IPS-NIHi11 (cell line): ENCODE results near the gene SLC2A4RG.

Experiments used
- DNase-seq: peaks from one replicate; pipeline ENCODE4 v3.0.0; 2012; ENCODE audit warnings: mixed read lengths, low spot score

SLC2A4RG gene

DNA sequence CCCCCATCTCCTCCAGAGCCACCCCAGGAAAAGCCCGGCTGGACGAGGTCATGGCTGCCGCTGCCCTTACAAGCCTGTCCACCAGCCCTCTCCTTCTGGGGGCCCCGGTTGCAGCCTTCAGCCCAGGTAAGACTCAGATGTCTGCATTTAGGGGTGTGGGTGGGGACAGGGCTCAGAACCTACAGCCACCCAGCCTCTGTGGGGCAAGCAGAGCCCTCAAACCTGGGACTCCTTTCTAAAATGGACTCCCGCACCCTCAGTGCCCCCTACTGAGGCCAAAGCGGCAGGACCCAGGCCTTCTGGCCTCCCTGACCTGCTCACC is 1.7 kb downstream of the SLC2A4RG start:
- no peak for DNase-seq

DNA sequence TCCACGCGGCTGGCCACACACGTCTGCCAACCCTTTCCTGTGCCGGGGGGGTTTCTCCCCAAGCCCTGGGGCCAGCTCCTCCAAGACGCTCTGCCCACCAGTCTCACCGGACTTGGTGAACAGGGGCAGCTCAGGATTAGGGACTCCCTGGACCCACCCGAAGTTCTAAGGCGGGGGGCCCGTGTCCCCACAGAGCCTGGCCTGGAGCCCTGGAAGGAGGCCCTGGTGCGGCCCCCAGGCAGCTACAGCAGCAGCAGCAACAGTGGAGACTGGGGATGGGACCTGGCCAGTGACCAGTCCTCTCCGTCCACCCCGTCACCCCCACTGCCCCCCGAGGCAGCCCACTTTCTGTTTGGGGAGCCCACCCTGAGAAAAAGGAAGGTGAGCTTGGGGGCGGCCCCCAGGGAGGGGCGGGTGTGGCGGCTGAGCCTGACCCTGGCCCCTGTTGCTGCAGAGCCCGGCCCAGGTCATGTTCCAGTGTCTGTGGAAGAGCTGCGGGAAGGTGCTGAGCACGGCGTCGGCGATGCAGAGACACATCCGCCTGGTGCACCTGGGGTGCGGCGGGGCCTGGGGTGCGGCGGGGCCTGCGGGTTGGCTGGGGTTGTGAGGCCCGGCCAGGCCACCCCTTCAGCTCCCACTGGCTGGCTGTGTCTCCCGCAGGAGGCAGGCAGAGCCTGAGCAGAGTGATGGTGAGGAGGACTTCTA is 2.3 kb downstream of the SLC2A4RG start:
- no peak for DNase-seq

DNA sequence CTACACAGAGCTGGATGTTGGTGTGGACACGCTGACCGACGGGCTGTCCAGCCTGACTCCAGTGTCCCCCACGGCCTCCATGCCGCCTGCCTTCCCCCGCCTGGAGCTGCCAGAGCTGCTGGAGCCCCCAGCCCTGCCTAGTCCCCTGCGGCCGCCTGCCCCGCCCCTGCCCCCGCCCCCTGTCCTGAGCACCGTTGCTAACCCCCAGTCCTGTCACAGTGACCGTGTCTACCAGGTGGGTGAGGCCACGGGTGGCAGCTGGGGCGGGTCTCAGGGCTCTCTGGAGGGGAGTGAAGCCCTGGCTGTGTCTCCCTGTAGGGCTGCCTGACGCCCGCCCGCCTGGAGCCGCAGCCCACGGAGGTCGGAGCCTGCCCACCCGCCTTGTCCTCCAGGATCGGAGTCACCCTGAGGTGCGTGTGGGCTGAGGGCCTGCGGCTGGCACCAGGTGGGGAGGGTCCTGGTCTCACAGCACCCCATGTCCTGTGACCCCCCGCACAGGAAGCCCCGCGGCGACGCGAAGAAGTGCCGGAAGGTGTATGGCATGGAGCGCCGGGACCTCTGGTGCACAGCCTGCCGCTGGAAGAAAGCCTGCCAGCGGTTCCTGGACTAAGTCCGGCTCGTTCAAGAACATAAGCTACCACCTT is 2.9 kb downstream of the SLC2A4RG start:
- no peak for DNase-seq

GRCh38 chr20:63743210-63743970 is 3.8 kb downstream of the SLC2A4RG start:
- DNase-seq = no peak

DNA sequence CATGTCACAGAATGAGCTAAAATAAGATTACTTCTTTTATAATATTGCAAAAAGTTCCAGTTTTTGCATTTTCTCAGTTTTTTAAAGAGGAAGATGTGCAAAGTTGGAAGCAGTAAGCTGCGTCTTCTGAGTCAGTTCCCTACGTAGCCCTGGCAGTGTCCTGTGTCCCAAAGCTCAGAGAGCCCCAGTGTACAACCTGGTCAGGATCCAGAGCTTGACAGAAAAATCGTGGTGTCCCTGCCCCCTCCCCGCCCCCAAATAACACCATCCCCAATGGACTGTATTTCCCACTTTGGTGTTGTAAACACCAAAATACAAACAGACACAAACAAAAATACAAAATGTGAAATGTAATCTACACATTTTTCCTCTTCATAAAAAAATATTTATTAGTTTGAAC is 4.6 kb downstream of the SLC2A4RG start:
- DNase-seq = no peak

DNA sequence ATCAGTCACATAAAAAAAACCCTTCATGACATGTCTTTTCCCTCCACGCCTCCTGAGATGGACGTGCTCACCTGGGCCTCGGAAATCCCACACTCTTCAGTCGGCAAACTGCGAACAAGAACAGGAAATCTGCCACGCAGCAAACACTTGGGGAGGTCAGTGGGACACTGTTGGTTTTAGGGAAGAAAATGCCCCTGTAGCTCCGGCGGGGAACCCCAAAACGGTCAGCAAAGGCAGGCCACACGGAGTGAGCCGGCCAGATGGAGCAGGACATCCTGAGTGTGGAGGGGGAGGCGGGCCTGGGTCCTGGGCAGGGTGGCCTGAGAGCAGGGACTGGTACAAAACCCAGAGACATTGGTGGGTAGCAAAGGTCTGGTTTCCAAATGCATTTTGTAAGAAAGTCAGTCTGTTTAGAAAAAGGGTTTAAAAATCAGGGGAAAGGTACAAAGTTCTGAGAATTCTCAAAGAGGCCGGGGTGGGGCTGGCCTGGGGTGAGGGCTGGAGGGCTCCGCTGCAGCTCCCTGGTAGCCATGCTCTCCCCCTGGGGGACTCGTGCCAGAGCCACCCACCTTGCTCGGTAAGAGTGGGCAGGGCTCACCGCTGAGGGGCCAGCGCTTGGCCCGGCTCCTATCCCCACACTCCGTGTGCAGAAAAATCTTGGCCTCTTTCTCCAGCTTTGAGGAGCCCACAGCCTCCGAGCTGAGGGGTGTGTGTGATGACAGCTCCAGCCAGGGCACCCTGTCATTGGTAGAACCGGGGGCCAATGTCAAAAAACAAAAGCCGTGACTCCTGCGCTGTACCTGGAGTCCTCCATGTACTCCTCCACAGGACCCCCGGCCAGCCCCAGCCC is 5.2 kb downstream of the SLC2A4RG start:
- DNase-seq = no peak

DNA sequence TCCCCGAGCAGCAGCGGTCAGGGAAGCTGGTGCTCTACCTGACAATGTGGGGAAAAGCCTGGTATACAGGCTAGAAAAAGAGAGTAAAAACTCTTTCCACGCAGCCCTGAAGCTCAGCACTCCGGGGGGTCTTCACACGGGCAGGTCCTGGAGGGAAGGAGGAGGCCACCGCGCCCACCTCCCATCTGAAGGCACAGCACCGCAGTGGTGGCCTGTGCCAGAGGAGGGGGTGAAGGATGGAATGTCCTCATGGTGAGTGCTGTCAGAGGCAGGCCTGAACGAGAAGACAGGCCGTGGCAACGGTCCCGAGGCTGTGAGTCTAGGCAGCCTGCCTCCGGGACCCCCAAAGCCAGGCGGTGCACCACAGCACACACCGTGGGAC is 5.8 kb downstream of the SLC2A4RG start:
- no peak for DNase-seq

GRCh38 chr20:63745961-63746731 is 6.6 kb downstream of the SLC2A4RG start:
- no peak for DNase-seq

- no peak for DNase-seq
Measured at GRCh38 chr20:63746751-63747315, 7.3 kb downstream of the SLC2A4RG start.

DNA sequence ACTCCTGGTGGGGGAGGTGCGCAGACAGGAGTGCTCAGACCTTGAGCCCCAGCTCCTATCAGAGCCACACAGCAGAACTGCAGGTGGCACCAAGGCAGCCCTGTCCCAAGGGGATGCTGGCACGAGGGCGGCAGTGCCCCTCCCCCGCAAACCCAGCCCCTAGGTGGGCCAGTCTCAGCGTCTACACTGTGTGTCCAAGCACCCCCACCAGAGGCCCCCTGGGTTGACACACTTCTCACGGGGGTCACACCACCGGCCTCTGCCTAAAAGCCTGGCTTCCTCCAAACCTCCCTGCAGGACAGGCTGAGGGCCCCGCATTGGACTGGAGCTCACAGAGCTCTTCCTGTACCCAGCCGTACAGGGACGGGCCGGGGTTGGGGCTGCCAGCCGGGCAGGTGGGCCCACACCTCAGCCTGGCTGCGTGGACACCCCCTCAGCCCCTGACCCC is 8.1 kb downstream of the SLC2A4RG start:
- DNase-seq = no peak

DNA sequence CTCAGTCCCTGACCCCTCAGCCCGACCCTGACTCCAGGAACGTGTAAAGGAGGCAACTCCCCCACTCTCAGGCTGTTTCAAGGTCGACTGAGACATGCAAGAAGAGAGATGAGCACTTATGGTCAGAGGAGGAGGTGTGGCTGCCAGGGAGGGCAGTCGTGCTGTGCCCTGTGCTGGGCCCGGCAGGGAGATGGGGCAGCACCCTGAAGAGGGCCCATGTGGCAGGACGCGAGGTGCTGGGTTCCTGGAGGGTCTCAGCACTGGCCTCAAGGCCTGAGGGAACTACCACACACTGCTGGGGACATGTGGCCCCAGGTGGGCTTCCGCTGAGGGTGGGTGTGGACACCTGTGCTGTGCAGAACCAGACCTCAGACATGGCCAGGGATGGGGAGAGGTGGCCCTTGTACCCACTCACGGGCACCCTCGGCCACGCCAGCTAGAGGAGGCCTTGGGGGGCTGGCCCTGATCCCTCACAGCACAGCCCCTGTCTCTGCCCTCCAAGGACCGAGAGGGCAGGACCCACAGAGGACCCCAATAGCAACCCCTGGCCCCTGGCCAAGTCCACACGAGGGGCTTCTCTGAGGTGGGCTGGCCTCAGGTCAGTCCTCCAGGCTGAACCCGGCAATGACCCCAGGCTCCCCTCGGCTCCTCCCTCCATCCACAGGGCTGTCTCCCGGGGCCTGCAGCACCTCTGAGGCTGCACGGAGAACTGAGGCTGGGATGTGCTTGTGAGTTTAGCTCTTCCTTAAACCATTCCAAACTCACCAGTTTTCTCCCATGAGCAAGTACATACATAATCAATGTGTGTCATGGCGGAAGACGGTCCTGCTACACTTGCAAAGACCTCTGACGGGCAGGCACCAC is 8.7 kb downstream of the SLC2A4RG start:
- no peak for DNase-seq

DNA sequence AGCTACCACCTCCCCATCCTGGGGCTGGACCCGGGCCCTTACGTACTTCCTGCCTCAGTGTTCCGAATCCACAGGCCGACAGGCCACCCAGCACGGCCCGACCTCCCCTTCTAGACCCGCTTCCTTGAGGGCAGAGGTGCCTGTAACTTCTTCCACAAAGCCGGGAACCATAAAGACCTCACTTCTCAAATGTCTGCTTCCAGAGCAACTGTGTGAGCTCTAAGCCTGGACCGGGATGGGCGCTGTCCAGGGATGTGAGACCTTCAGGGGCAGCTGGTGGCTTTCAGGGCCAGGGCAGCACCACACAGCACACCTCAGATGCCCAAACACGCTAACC is 9.3 kb downstream of the SLC2A4RG start:
- DNase-seq = no peak

GRCh38 chr20:63749597-63750508 is 10.3 kb downstream of the SLC2A4RG start:
- no peak for DNase-seq

GRCh38 chr20:63750807-63751470 is 11.4 kb downstream of the SLC2A4RG start:
- no peak for DNase-seq

- peak; percentile 24 for DNase-seq
Measured at GRCh38 chr20:63751471-63752271, 12.1 kb downstream of the SLC2A4RG start.

DNA sequence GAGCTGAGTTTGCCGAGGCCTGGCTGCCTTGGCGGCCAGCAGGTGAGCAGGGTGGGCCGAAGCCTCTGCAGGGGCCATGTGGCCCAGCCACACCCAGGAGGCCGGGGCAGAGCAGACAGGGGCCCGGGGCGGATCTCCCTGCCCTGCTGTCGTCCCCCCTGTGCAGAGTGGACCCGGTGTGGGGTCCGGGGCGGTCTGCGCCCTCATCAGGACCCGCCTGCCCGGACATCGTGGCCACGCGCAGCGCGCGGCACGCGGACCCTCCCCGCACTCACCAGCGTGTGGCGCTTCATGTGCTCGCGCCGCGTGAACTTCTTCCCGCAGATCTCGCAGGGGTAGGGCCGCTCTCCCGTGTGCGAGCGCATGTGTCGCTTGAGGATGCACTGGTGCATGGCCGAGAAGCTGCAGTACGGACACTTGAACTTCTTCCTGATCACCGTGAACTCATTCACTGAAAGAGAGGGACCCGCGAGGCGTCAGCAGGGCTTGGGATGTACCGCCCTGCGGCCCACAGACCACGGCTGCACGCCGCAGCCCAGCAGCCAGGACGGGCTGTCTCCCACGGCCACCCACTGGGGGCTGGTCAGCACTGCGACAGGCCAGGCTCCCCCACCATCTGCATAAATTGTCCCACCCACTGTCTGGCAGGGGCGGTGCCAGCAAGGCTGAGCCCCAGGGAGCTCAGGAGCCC is 13.0 kb downstream of the SLC2A4RG start:
- peak; percentile 80 for DNase-seq

GRCh38 chr20:63753381-63753780 is 13.8 kb downstream of the SLC2A4RG start:
- no peak for DNase-seq
